Hypothalamus (tissue), 51 donors: ENCODE results near the gene PNRC1.
A peak's percentile ranks its signal among the peaks of the same experiment; 100 is the strongest.
"Not testable (repeated sequence)": the region's sequence is repeated elsewhere in the genome, so short reads cannot be mapped to it uniquely, and the experiment has no call there.

Experiments used
- DNase-seq, 51 donors: peaks; one replicate each; lab custom pipeline; 2025; lab: John Stamatoyannopoulos, UW

The PNRC1 gene

DNA sequence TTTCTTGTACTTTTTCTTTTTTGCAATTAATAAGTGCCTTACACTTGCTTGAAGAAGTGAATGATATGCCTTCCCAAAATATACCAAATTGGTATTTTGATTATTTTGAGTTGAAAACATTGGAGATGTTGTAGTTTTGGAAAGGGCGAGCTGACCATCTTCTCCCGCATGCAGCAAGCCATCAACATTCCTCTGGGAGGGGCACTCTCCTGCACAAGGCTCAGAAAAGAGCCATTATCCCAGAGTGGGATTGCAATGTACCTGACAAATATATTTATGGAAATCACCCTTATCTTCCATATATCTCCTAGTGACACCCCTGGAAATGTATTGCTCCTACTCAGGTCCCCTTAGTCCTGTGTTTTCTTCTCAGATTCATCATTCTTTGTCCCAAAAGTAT is 22.8 kb upstream of the PNRC1 start:
- DNase-seq: no peak

- no peak for DNase-seq
Measured at GRCh38 chr6:89058627-89059026, 21.9 kb upstream of the PNRC1 start.

DNA sequence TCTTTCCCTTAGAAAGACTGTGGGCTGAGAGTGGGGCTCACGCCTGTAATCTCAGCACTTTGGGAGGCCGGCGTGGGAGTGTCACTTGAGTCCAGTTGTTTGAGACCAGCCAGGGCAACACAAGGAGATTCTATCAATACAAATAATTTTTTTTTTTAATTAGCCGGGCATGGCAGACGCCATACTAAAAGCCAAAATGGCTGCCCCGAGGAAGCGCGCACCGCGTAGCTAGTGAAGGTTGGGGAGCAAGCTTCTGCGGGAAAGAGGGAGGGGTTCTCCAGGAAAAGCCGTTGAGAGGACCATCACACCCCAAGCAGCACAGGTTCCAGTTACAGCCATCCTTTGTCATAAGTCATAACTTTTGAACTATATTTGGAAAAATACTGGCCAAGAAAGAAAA is 21.3 kb upstream of the PNRC1 start:
- DNase-seq: no peak

- DNase-seq: no peak
Measured at GRCh38 chr6:89063881-89064280, 16.7 kb upstream of the PNRC1 start.

DNA sequence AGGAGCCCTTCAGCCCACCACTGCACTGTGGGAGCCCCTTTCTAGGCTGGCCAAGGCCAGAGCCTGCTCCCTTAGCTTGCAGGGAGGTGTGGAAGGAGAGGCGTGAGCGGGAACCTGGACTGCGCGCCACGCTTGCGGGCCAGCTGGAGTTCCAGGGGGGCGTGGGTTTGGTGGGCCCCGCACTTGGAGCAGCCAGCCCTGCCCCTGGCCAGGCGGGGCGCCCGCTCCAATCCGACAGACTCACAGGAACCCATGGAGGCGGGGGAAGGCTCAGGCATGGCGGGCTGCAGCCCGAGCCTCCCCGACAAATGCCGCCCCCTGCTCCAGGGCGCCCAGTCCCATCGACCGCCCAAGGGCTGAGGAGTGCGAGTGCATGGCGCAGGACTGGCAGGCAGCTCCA is 15.6 kb upstream of the PNRC1 start:
- not testable (repeated sequence) for DNase-seq

- not testable (repeated sequence) for DNase-seq
Measured at GRCh38 chr6:89066121-89066520, 14.4 kb upstream of the PNRC1 start.

- peak in 1 of 51 donors; percentile 8 for DNase-seq
Measured at GRCh38 chr6:89066940-89067646, 13.5 kb upstream of the PNRC1 start.

DNA sequence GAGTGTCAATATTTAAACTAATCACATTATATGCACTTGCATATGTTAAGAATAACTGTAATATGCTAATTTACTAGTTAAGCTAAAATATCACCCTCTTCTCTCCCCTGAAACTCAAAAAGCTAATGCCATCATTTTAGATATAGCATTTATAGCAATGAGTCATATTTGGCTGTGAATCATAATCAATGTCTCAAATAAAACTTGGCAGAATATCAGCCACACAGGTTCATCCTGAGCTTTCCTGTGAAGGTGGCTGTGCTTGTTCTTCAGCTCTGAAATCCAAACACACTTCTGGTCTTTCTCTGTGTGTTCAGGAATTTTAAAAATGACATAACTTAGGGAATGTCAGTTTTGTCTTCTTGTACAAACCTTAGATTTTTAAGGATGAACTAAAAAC is 12.8 kb upstream of the PNRC1 start:
- no peak for DNase-seq

- DNase-seq: no peak
Measured at GRCh38 chr6:89068695-89069094, 11.9 kb upstream of the PNRC1 start.

- no peak for DNase-seq
Measured at GRCh38 chr6:89069536-89070163, 10.9 kb upstream of the PNRC1 start.

DNA sequence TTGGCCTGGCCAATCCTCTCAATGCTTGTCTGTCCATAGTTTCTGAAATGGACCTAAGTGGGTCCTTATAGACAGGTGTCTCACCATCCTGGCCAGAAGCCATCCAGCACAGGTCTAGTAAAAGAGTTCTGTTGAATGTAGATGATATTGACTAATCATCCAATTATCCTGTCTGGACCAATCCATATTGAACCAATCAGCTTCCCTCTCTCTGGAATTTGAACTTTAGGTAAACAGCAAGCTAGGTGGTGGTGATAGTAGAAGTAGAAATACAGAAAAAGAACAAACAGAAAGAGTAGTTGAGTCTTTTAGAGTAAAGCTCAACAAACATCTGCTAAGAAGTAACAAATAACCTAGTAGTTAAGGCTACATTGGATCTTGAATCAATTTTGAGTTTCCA is 9.5 kb upstream of the PNRC1 start:
- no peak for DNase-seq

- DNase-seq: peak in 3 of 51 donors; percentile 13 to 83 (median 31)
Measured at GRCh38 chr6:89073014-89073620, 7.4 kb upstream of the PNRC1 start.

GRCh38 chr6:89073840-89074239 is 6.7 kb upstream of the PNRC1 start:
- no peak for DNase-seq

DNA sequence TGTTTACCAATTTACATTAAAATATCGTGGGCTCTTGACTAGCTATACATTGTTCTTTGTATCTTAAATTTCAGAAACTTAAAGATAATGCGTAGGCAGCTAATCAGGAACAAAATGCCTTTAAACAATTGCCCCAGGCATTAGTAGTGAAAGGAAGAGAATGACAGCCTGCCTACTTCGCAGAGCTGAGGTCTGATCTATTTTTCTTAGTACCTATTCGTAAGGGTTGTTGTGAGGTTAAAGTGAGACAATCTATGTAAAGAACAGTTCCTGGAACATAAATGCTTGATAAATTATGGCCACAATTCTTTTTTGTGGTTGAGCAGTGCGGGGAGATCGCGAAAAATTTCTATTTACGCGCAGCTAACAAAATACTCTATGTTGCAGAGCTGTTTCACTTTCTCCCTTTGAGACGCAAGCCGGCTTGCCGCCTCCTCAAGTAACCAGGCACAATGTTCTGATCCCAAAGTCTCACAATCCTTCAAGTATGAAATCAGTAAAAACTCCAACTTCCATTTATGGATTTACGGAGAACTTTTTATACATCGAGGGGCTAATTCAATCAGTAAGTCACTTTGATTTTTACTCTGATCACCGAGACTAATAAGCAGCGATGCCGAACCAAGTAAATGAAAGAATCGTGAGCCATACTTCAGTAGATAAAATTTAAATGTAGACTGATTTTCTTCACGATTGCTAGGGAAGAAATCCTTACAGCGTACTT is 878 bp upstream of the PNRC1 start:
- peak in 24 of 51 donors; percentile 3 to 89 (median 23) for DNase-seq

DNA sequence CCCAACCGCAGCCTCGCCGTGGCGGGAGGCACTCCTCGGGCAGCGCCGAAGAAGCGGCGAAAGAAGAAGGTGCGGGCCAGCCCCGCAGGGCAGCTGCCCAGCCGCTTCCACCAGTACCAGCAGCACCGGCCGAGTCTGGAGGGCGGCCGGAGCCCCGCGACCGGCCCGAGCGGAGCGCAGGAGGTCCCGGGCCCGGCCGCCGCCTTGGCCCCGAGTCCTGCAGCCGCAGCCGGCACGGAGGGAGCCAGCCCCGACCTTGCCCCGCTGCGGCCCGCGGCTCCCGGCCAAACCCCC is 525 bp downstream of the PNRC1 start:
- no peak for DNase-seq

- peak; percentile 85 to 100 (median 95) for DNase-seq
Measured at GRCh38 chr6:89081423-89082322, 1.1 kb downstream of the PNRC1 start.

DNA sequence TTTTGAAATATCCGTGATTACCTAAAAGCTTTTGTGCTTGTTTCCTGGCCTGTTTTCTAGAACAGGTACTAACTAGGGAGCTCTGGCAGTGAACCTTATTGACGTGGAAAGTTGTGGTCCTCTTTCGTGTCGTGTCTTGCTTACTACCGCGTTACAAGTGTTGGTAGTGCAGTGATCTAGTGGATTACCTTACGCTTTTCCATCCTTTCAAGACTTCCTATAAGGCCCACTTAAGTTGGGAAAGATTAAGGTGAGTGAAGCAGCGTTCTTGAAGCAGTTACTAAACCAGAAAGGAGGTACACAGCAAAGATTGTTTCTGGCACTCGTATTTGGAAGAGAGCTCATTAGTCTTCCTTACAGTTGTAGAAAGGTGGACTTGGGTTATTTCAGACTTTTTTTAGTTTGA is 1.9 kb downstream of the PNRC1 start:
- DNase-seq: peak in 2 of 51 donors; percentile 17 to 46

DNA sequence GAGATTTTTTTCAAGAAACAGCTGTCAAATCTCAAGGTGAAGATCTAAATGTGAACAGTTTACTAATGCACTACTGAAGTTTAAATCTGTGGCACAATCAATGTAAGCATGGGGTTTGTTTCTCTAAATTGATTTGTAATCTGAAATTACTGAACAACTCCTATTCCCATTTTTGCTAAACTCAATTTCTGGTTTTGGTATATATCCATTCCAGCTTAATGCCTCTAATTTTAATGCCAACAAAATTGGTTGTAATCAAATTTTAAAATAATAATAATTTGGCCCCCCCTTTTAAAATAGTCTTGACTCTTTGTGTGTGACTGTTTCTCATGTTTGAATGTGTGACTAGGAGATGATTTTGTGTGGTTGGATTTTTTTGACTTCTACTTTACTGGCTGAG is 4.0 kb downstream of the PNRC1 start:
- no peak for DNase-seq

DNA sequence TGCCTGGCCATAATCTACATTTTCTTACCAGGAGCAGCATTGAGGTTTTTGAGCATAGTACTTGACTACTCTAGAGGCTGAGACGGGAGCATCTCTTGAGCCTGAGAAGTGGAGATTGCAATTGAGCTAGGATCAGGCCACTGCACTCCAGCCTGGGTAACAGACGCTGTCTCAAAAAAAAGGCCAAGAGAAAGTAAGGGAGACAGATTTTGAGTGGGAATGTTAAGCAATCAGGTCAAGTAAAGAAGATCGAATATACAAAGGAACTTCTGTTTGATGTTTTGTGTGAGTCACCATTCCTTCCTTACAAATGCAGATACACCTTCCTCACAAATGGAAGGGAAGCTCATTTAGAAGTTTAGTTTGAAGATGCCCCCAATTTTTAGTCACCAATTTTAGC is 4.4 kb downstream of the PNRC1 start:
- no peak for DNase-seq

DNA sequence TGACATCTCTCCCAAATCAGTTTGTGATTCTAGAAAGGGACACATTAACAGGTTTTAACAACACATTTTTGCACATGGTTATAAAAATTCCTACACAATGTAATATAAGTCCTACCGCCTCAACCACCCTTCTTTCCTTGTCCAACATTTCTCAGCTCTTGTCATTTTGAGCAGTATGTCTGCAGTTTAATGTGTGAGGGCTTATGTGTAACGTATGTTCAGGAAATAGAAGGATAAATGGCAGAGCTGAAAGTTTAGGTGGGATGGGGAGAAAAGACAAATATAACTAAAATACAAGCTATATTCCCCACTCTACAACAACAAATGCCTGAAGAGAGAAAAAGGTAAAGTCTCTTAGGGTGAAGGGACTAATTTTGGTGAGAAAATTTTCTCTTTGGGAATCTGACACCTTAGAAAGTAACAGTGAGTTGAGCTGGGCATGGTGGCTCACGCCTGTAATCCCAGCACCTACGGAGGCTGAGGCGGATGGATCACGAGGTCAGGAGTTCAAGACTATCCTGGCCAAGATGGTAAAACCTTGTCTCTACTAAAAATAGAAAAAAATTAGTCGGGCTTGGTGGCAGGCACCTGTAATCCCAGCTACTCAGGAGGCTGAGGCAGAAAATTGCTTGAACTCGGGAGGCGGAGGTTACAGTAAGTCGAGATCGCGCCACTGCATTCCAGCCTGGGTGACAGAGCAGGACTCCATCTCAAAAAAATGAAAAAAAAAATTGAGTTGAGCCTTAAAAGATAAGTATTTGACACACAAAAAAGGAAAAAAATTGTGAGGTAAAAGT is 5.1 kb downstream of the PNRC1 start:
- no peak for DNase-seq
